GM18858 (cell line): ENCODE data around the gene TAF11L14.

Experiments
- ATAC-seq: cut with Tn5 transposase; IDR thresholded peaks from one replicate; pipeline ENCODE4 v1.9.1; 2021; ENCODE audit not compliant: unreplicated experiment

TAF11L14 gene

DNA sequence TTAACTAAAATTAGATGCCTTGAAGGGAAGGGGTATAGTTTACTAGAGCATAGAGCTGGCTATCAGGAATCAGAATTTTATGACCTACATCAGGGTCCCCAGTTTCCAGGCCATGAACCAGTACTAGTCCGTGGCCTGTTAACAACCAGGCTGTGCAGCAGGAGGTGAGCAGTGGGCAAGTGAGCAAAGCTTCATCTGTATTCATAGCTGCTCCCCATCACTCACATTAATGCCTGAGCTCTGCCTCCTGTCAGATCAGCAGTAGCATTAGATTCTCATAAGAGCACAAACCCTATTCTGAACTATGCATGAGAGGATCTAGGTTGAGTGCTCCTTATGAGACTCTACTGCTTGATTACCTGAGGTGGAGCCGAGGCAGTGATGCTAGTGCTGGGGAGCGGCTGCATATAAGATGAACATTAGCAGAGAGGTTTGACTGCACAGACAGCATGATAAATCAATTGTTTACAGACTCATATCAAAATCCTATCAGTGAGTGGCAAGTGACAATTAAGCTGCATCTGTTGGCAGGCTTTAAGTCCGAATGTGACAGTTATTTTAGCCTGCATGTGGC lies 44.6 kb downstream of the TAF11L14 start:
- ATAC-seq = no peak

DNA sequence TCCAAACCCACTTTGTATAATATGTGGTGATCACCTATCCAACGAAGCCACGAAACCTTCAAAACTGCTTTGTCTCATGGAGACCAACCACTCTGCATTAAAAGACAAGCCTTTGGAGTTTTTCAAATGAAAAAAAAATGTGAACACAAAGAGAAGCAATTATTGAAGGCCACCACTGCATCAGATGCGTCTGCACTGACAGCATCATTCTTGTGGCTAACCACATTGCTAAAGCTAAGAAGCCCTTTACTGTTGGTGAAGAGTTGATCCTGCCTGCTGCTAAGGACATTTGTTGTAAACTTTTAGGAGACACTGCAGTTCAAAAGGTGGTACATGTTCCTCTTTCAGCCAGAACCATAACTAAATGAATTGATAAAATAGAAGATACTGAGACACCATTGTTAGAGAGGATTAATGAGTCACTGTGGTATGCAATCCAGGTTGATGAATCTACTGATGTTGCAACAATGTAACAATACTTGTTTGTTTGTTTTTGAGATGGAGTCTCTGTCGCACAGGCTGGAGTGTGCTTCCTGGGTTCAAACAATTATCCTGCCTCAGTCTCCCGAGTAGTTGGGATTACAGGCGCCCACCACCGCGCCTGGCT lies 45.4 kb downstream of the TAF11L14 start:
- ATAC-seq = no peak

DNA sequence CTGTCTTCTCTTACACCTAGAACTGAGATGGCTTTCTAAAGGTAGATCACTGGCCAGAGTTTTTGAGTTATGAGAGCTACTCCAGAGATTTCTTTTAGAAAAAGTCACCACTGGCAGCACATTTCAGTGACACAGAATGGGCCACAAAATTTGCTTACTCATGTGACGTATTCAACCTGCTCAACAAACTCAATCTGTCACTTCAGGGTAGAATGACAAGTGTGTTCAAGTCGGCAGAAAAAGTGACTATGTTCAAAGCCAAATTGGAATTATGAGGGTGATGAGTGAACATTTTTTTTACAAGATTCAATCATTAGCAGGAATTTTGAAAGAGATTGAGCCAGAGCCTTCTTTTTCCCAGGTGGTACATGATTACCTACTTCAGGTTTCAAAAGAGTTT lies 46.5 kb downstream of the TAF11L14 start:
- ATAC-seq = no peak
